H1 (cell line): ENCODE measurements around the gene FUT6.

Source experiments
- BACH1 ChIP-seq: IDR thresholded peaks from 2 replicates; pipeline ENCODE4 v1.6.1; 2012; ENCODE audit warnings: low read length, improper control_type of control experiment
- CHD1 ChIP-seq: IDR thresholded peaks from 2 replicates; pipeline ENCODE4 v1.6.1; 2012; ENCODE audit warnings: low read depth, low read length, improper control_type of control experiment
- EZH2 ChIP-seq: fragments of 200-600 bp; sonication (generic); IDR thresholded peaks from 2 replicates; pipeline ENCODE4 v1.7.1; 2012; ENCODE audit warnings: low read depth, mild to moderate bottlenecking, moderate library complexity, low read length, inconsistent platforms; ENCODE audit not compliant: severe bottlenecking
- NRF1 ChIP-seq: IDR thresholded peaks from 2 replicates; pipeline ENCODE4 v1.6.1; 2011; ENCODE audit warnings: mild to moderate bottlenecking, low read depth, low read length, improper control_type of control experiment
- PHF8 ChIP-seq: fragments of 200-600 bp; sonication (generic); conservative IDR thresholded peaks from 2 replicates; pipeline ENCODE4 v1.7.1; 2012; ENCODE audit warnings: low read depth, mild to moderate bottlenecking, inconsistent platforms, low read length, moderate library complexity
- POLR2A ChIP-seq, 2 experiments: IDR thresholded peaks; 1 replicate in 1 of 2; 2 replicates in 1 of 2; pipeline ENCODE4 v1.6.1; 2011; ENCODE audit warnings: low read depth in 2 of 2, low read length in 2 of 2, mild to moderate bottlenecking in 2 of 2; ENCODE audit errors: control extremely low read depth in 1 of 2
- RFX5 ChIP-seq: IDR thresholded peaks from 2 replicates; pipeline ENCODE4 v1.6.1; 2011; ENCODE audit warnings: low read depth, low read length, improper control_type of control experiment, borderline replicate concordance
- TAF1 ChIP-seq: IDR thresholded peaks from 2 replicates; pipeline ENCODE4 v1.6.1; 2011; ENCODE audit warnings: mild to moderate bottlenecking, low read depth, low read length
- TF ChIP-seq, protein P1 (sequence below): IDR thresholded peaks from 2 replicates; pipeline ENCODE4 v1.6.1; 2012; ENCODE audit warnings: inconsistent platforms

DNA sequence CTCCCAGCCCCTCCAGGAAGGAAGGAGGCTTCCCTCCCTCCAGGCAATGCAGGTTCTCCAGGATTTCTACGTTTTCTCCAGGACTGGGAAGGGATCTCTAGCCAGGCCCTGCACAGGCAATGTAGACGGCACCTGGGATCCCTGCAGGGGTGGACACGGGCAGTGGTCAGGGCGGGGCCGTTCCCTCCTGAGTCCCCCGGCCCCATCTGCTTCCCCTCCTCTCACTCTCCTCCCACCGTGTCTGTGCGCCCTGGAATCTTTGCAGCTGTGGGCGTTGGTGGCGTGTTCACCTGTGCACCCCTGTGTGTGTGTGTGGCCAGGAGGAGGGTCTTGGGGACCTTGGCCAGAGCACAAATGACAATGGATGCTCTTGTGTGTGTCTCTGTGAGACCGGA, 24.7 kb downstream of the FUT6 start:
- TF ChIP-seq RFX5 (no peak), TAF1 (no peak), CHD1 (no peak), BACH1 (no peak), NRF1 (no peak), EZH2 (no peak), POLR2A (IDR thresholded peaks at IDR 0.05; ENCODE audit: control extremely low read depth in 1 of 2, low read depth in 2 of 2, low read length in 2 of 2) (no peak), PHF8 (no peak)
- TF ChIP-seq, protein P1, sequence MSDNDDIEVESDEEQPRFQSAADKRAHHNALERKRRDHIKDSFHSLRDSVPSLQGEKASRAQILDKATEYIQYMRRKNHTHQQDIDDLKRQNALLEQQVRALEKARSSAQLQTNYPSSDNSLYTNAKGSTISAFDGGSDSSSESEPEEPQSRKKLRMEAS: no peak
